Measurements from ENCODE around the gene KRT82. TPM values are rescaled to one million over a fixed set of nuclear protein-coding genes. Genes with fewer than 3 reads are reported as not detected.

The KRT82 gene
- total and polyA plus RNA-seq, 7 donors, result not detected

GRCh38 chr12:52399756-52400155 is 6.4 kb downstream of the KRT82 start:
- Histone ChIP-seq H3K27ac (no peak overlapping the region), H3K9me3 (no peaks in the 10 kb centered on the region), H3K36me3 (ENCODE audit: insufficient read depth in 1 of 2, low read depth in 1 of 2) (no peaks in the 10 kb centered on the region), H3K27me3 (ENCODE audit: insufficient read depth in 3 of 3, low read length in 2 of 3) (peaks cover 0 to 4% (median 2%) of the 10 kb centered on the region in 3 donors), H3K4me3 (no peak overlapping the region), H3K4me1 (no peaks in the 10 kb centered on the region)
- intact Hi-C loops (cut with DNase I), result no loop called here
- 91 to 94% (median 93%) methylated on average over 15 to 16 of the region's 16 CpGs for WGBS, 3 donors
- no peak for TF ChIP-seq CTCF (IDR thresholded peaks at IDR 0.05)
- DNase-seq, result no peak
- ATAC-seq, result no peak

DNA sequence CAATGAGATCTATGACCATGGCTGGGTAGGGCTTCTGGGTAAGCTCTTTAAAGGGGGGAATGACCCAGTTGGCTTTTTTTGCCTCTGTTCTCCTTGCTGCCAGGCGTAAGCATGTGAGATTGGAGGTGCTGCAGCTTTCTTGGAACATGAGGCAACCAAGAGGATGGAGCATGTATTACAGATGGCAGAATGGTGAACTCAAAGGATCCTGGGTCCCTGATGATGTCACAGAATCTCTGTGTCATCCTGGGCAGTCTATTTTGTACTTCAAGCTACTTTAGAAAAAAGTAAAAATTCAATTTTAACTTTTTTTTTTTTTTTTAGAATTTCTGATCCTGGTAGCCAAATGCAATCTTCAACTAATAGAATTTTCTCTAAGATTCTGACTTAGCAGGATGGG is 8.0 kb downstream of the KRT82 start:
- WGBS, 3 donors, result 81 to 85% (median 82%) methylated on average over 1 of the region's 1 CpG
- Histone ChIP-seq H3K9me3 (no peaks in the 10 kb centered on the region), H3K36me3 (ENCODE audit: insufficient read depth in 1 of 2, low read depth in 1 of 2) (no peaks in the 10 kb centered on the region), H3K4me3 (no peak overlapping the region), H3K4me1 (no peaks in the 10 kb centered on the region), H3K27me3 (ENCODE audit: insufficient read depth in 3 of 3, low read length in 2 of 3) (peaks cover 0 to 4% (median 2%) of the 10 kb centered on the region in 3 donors), H3K27ac (no peak overlapping the region)
- intact Hi-C loops (cut with DNase I), result no loop called here
- DNase-seq, result no peak
- no peak for TF ChIP-seq CTCF (IDR thresholded peaks at IDR 0.05)
- ATAC-seq, result no peak

GRCh38 chr12:52396656-52397055 is 9.5 kb downstream of the KRT82 start:
- no peak overlapping the region for H3K4me3 ChIP-seq
- WGBS, 3 donors, result 74 to 82% (median 80%) methylated on average over 8 of the region's 8 CpGs
- TF ChIP-seq CTCF (IDR thresholded peaks at IDR 0.05), result no peak
- H3K9me3 ChIP-seq, result no peaks in the 10 kb centered on the region
- peak in 1 of 2 donors; percentile 21 for DNase-seq
- no peak for ATAC-seq
- no peak overlapping the region for H3K27ac ChIP-seq
- intact Hi-C loops (cut with DNase I), result no loop called here
- no peaks in the 10 kb centered on the region for H3K36me3 ChIP-seq (ENCODE audit: insufficient read depth in 1 of 2, low read depth in 1 of 2)
- H3K27me3 ChIP-seq (ENCODE audit: insufficient read depth in 3 of 3, low read length in 2 of 3), result peaks cover 0 to 4% (median 2%) of the 10 kb centered on the region in 3 donors
- H3K4me1 ChIP-seq, result no peaks in the 10 kb centered on the region

GRCh38 chr12:52395761-52396434 is 10.2 kb downstream of the KRT82 start:
- 55 to 58% (median 56%) methylated on average over 20 of the region's 20 CpGs for WGBS, 3 donors

More at GRCh38 chr12:52395761-52396434, 10.2 kb downstream of the KRT82 start:
- Histone ChIP-seq H3K4me1 (no peaks in the 10 kb centered on the region), H3K36me3 (ENCODE audit: insufficient read depth in 1 of 2, low read depth in 1 of 2) (no peaks in the 10 kb centered on the region), H3K9me3 (no peaks in the 10 kb centered on the region), H3K27me3 (ENCODE audit: insufficient read depth in 3 of 3, low read length in 2 of 3) (peaks cover 0 to 4% (median 2%) of the 10 kb centered on the region in 3 donors), H3K27ac (no peak overlapping the region), H3K4me3 (no peak overlapping the region)
- DNase-seq, result peak; percentile 55 to 68
- no peak for ATAC-seq
- no peak for TF ChIP-seq CTCF (IDR thresholded peaks at IDR 0.05)
- intact Hi-C loops (cut with DNase I), result no loop called here
